ENCODE data around the gene HBP1. TPM values are rescaled to one million over a fixed set of nuclear protein-coding genes. Genes with fewer than 3 reads are reported as not detected.

Gene HBP1
- total RNA-seq, 1 donor from 2014 or later = 84.6 TPM

DNA sequence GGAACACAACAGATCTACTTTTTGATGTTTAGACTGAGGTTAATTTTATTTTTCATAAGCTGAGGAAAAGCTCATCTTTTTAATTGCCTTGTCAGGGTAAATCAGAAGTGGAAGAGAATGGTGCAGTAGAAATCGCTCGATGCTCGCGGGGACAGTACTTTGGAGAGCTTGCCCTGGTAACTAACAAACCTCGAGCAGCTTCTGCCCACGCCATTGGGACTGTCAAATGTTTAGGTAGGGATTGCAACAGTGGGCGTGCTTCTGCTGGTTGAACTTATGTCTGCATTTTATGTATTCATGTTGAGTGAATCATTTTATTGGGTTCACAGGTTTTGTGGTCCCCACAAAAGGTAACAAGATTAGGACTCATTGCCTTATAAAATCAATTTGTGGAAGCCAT is 11.7 kb upstream of the HBP1 start:
- H3K4me1 Mint-ChIP-seq (ENCODE audit: unreplicated experiment) = no peaks in the 10 kb centered on the region
- H3K4me3 Mint-ChIP-seq (ENCODE audit: unreplicated experiment) = no peak overlapping the region
- no peak overlapping the region for H3K27ac Mint-ChIP-seq (ENCODE audit: unreplicated experiment)
- H3K27me3 Mint-ChIP-seq (ENCODE audit: unreplicated experiment) = no peaks in the 10 kb centered on the region
- no peaks in the 10 kb centered on the region for H3K9me3 Mint-ChIP-seq (ENCODE audit: unreplicated experiment)
- no peak for DNase-seq (ENCODE audit: extremely low spot score, unreplicated experiment)
- H3K36me3 Mint-ChIP-seq (ENCODE audit: unreplicated experiment) = no peaks in the 10 kb centered on the region
- TF ChIP-seq, protein P1, sequence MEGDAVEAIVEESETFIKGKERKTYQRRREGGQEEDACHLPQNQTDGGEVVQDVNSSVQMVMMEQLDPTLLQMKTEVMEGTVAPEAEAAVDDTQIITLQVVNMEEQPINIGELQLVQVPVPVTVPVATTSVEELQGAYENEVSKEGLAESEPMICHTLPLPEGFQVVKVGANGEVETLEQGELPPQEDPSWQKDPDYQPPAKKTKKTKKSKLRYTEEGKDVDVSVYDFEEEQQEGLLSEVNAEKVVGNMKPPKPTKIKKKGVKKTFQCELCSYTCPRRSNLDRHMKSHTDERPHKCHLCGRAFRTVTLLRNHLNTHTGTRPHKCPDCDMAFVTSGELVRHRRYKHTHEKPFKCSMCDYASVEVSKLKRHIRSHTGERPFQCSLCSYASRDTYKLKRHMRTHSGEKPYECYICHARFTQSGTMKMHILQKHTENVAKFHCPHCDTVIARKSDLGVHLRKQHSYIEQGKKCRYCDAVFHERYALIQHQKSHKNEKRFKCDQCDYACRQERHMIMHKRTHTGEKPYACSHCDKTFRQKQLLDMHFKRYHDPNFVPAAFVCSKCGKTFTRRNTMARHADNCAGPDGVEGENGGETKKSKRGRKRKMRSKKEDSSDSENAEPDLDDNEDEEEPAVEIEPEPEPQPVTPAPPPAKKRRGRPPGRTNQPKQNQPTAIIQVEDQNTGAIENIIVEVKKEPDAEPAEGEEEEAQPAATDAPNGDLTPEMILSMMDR (IDR thresholded peaks at IDR 0.05) = no peak

DNA sequence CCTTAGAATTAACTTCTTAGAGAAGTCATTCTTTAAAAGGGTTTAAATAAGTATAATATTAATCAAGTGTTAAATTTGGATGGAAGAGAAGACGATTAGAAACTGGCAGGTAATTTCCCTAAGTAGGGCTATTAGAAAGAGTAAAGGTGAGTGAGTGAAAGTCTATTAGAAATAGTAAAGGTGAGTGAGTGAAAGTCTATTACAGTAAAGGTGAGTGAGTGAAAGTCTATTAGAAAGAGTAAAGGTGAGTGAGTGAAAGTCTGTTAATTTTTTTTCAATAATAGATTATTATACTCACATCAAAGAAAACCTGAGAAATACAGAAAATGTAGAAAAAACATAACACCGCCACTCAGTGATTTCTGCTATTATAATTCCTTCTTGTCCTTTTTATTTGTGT is 10.8 kb upstream of the HBP1 start:
- Mint-ChIP-seq H3K9me3 (ENCODE audit: unreplicated experiment) (no peaks in the 10 kb centered on the region), H3K36me3 (ENCODE audit: unreplicated experiment) (no peaks in the 10 kb centered on the region), H3K27ac (ENCODE audit: unreplicated experiment) (no peak overlapping the region), H3K4me1 (ENCODE audit: unreplicated experiment) (no peaks in the 10 kb centered on the region), H3K4me3 (ENCODE audit: unreplicated experiment) (no peak overlapping the region), H3K27me3 (ENCODE audit: unreplicated experiment) (no peaks in the 10 kb centered on the region)
- TF ChIP-seq, protein P1 (IDR thresholded peaks at IDR 0.05) = no peak
- no peak for DNase-seq (ENCODE audit: extremely low spot score, unreplicated experiment)

- Mint-ChIP-seq H3K9me3 (ENCODE audit: unreplicated experiment) (no peaks in the 10 kb centered on the region), H3K27me3 (ENCODE audit: unreplicated experiment) (no peaks in the 10 kb centered on the region), H3K36me3 (ENCODE audit: unreplicated experiment) (no peaks in the 10 kb centered on the region), H3K27ac (ENCODE audit: unreplicated experiment) (no peak overlapping the region), H3K4me1 (ENCODE audit: unreplicated experiment) (peaks cover 3% of the 10 kb centered on the region), H3K4me3 (ENCODE audit: unreplicated experiment) (no peak overlapping the region)
- TF ChIP-seq, protein P1 (IDR thresholded peaks at IDR 0.05) = no peak
- DNase-seq (ENCODE audit: extremely low spot score, unreplicated experiment) = no peak
These were observed 8.4 kb upstream of the HBP1 start for GRCh38 chr7:107160389-107160788.

- TF ChIP-seq, protein P1 (IDR thresholded peaks at IDR 0.05) = no peak
- Mint-ChIP-seq H3K9me3 (ENCODE audit: unreplicated experiment) (no peaks in the 10 kb centered on the region), H3K27me3 (ENCODE audit: unreplicated experiment) (no peaks in the 10 kb centered on the region), H3K36me3 (ENCODE audit: unreplicated experiment) (no peaks in the 10 kb centered on the region), H3K4me1 (ENCODE audit: unreplicated experiment) (peaks cover 7% of the 10 kb centered on the region), H3K4me3 (ENCODE audit: unreplicated experiment) (no peak overlapping the region), H3K27ac (ENCODE audit: unreplicated experiment) (no peak overlapping the region)
- no peak for DNase-seq (ENCODE audit: extremely low spot score, unreplicated experiment)
These were observed 7.4 kb upstream of the HBP1 start for GRCh38 chr7:107161415-107161814.

DNA sequence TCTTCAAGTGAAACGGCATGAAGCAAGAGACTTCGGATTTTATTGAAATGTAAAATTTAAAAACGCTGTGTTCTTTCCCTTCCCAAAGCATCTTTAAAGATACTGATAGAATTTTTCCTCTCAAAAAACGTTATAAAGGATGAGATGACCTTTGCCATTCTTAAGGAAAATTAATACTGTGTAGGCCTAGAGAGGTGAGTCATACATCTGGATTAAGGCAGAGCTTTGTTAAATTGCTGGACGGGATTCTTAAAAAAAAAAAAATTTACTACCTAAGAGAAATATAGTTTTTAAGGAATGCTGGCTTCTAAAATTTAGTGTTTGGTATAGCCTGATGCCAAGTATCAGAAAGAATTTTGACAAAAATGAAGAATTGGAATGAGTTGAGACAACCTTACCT is 6.3 kb upstream of the HBP1 start:
- Mint-ChIP-seq H3K9me3 (ENCODE audit: unreplicated experiment) (no peaks in the 10 kb centered on the region), H3K36me3 (ENCODE audit: unreplicated experiment) (no peaks in the 10 kb centered on the region), H3K27me3 (ENCODE audit: unreplicated experiment) (no peaks in the 10 kb centered on the region), H3K27ac (ENCODE audit: unreplicated experiment) (no peak overlapping the region), H3K4me1 (ENCODE audit: unreplicated experiment) (peaks cover 18% of the 10 kb centered on the region), H3K4me3 (ENCODE audit: unreplicated experiment) (no peak overlapping the region)
- TF ChIP-seq, protein P1 (IDR thresholded peaks at IDR 0.05) = no peak
- DNase-seq (ENCODE audit: extremely low spot score, unreplicated experiment) = no peak
